ENCODE measurements around the gene LRIG1. TPM values are rescaled to one million over a fixed set of nuclear protein-coding genes. Genes with fewer than 3 reads are reported as not detected.

Gene LRIG1
- total and polyA plus RNA-seq, 2 of the 8 experiments (the other 6 are each of a cell fraction or from before 2014, with no cell fraction given) = 78.1 to 88.7 TPM

DNA sequence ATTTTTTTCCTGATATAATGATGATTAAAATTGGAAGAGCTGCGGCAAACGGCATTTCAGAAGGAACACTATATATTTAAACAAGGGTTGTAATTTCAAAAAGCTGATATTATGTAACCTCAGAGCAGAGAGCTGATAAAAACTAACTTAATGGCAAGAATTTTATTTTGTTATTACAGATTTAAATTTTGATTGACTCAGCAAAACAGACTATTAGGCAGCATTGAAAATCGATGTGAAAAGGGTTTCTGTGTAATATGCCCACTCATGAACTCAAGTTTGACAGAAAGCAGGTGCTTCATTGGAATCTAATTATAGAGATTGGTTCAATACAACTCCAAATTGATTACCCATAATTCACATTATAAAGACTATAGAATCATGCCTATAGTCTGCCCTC is 24.9 kb upstream of the LRIG1 start:
- Histone ChIP-seq H4K5ac (ENCODE audit: insufficient read length, low read depth, low read length) (no peak overlapping the region), H3K18ac (ENCODE audit: extremely low read depth, low read length) (no peak overlapping the region), H3K27me3 (replicated peaks in 1 of 4; ENCODE audit: control insufficient read depth in 3 of 4, extremely low read depth in 1 of 4, insufficient read depth in 3 of 4, low read length in 3 of 4) (no peaks in the 10 kb centered on the region), H4K8ac (ENCODE audit: extremely low read depth, insufficient read depth, low read length) (no peak overlapping the region), H3K4me3 (ENCODE audit: extremely low read depth in 1 of 4, insufficient read depth in 2 of 4, low read depth in 3 of 4, low read length in 4 of 4) (no peak overlapping the region), H4K20me1 (replicated peaks in 1 of 2; ENCODE audit: control insufficient read depth in 1 of 2, insufficient read depth in 2 of 2, low read length in 2 of 2) (no peaks in the 10 kb centered on the region), H3K23ac (ENCODE audit: insufficient read length) (no peak overlapping the region), H3K14ac (ENCODE audit: insufficient read length) (no peak overlapping the region), H3K4me2 (ENCODE audit: insufficient read depth in 1 of 2, low read depth in 2 of 2, low read length in 2 of 2) (no peak overlapping the region), H3K56ac (replicated peaks; ENCODE audit: insufficient read length, low read depth, low read length) (no peak overlapping the region), H3K9ac (replicated peaks in 1 of 4; ENCODE audit: extremely low read depth in 1 of 4, low read depth in 3 of 4, low read length in 3 of 4) (no peak overlapping the region), H4K91ac (replicated peaks; ENCODE audit: insufficient read length, low read length) (no peak overlapping the region), H2BK5ac (ENCODE audit: low read depth, low read length) (no peak overlapping the region), H2BK20ac (ENCODE audit: low read length) (no peak overlapping the region), H3K9me3 (ENCODE audit: insufficient read depth in 2 of 2, low read depth in 1 of 2, low read length in 1 of 2) (no peaks in the 10 kb centered on the region), H3K4ac (replicated peaks; ENCODE audit: insufficient read length, low read depth, low read length) (no peak overlapping the region), H3K4me1 (replicated peaks in 1 of 4; ENCODE audit: control insufficient read depth in 3 of 4, insufficient read depth in 4 of 4, low read length in 3 of 4) (peaks cover 4 to 12% (median 8%) of the 10 kb centered on the region in 4 experiments; a peak in 5 of 7 replicates), H3K27ac (ENCODE audit: low read depth, low read length) (no peak overlapping the region), H2BK120ac (replicated peaks; ENCODE audit: low read depth, low read length) (no peak overlapping the region), H2BK15ac (ENCODE audit: low read length) (no peak overlapping the region), H3K79me2 (ENCODE audit: control insufficient read depth in 1 of 2, insufficient read depth in 2 of 2, low read length in 2 of 2) (no peaks in the 10 kb centered on the region), H2AFZ (ENCODE audit: low read length) (no peak overlapping the region), H2BK12ac (ENCODE audit: low read depth, low read length) (no peak overlapping the region), H3K79me1 (ENCODE audit: low read depth, low read length) (no peaks in the 10 kb centered on the region), H3K23me2 (ENCODE audit: low read depth, low read length) (no peaks in the 10 kb centered on the region), H3K36me3 (ENCODE audit: control insufficient read depth in 2 of 4, insufficient read depth in 4 of 4, low read length in 3 of 4) (no peaks in the 10 kb centered on the region), H2AK5ac (ENCODE audit: low read depth, low read length) (no peak overlapping the region)
- FAIRE-seq = no peak
- CTCF ChIA-PET (ENCODE audit: partially characterized antibody) = no interaction called here
- DNase-seq (ENCODE audit: low read depth in 1 of 2, low spot score in 2 of 2) = no peak
- WGBS, 2 experiments (ENCODE audit: extremely low coverage in 1 of 2, insufficient coverage in 1 of 2, insufficient read length in 1 of 2, insufficient replicate concordance in 2 of 2, low coverage in 1 of 2, low lambda C conversion rate in 2 of 2, missing lambda C conversion rate in 1 of 2) = 90% methylated on average over 3 of the region's 3 CpGs; no CpG with 5 or more reads in 1 of the 2 experiments
- TF ChIP-seq YY1 (IDR thresholded peaks at IDR 0.05; ENCODE audit: low read depth, low read length) = no peak
- no peak for TF ChIP-seq JUND (IDR thresholded peaks at IDR 0.05; ENCODE audit: low read length)
- no peak for TF ChIP-seq RNF2 (IDR thresholded peaks at IDR 0.05; ENCODE audit: borderline replicate concordance, low read depth, low read length, missing control alignments, poor library complexity, severe bottlenecking)
- TF ChIP-seq HDAC2 (IDR thresholded peaks at IDR 0.05; ENCODE audit: borderline replicate concordance in 1 of 2, low read depth in 2 of 2, low read length in 2 of 2) = no peak
- no peak for TF ChIP-seq CHD2 (IDR thresholded peaks at IDR 0.05; ENCODE audit: low read length)
- TF ChIP-seq CHD1 (IDR thresholded peaks at IDR 0.05; ENCODE audit: low read depth, low read length) = no peak
- no peak for TF ChIP-seq CBX8 (IDR thresholded peaks at IDR 0.05; ENCODE audit: borderline replicate concordance, low read depth, low read length)
- TF ChIP-seq JUN (IDR thresholded peaks at IDR 0.05; ENCODE audit: low read depth, low read length) = no peak
- POLR2A ChIA-PET (ENCODE audit: partially characterized antibody) = no interaction called here
